Left ventricle myocardium inferior (tissue), 1 donor: Measurements from ENCODE around the gene TEX14. TPM values are rescaled to one million over a fixed set of nuclear protein-coding genes. Genes with fewer than 3 reads are reported as not detected.
"Not testable (repeated sequence)": the region's sequence is repeated elsewhere in the genome, so short reads cannot be mapped to it uniquely, and the experiment has no call there.

Experiments
- DNase-seq: peaks from one replicate; pipeline ENCODE4 v3.0.0-alpha.2; 2020
- H3K27ac ChIP-seq: fragments of 200-600 bp; replicated peaks from 2 replicates; pipeline ENCODE4 v1.8.0; 2021
- H3K27me3 ChIP-seq: fragments of 200-600 bp; 2 replicates; pipeline ENCODE4 v1.8.0; 2021; ENCODE audit warnings: low read depth
- H3K36me3 ChIP-seq: fragments of 200-600 bp; 2 replicates; pipeline ENCODE4 v1.8.0; 2021
- H3K4me1 ChIP-seq: fragments of 200-600 bp; 2 replicates; pipeline ENCODE4 v1.8.0; 2021
- H3K4me3 ChIP-seq: fragments of 200-600 bp; 2 replicates; pipeline ENCODE4 v1.8.0; 2021; ENCODE audit warnings: mild to moderate bottlenecking, moderate library complexity
- H3K9me3 ChIP-seq: fragments of 200-600 bp; replicated peaks from 2 replicates; pipeline ENCODE4 v1.8.0; 2021
- CTCF ChIP-seq: fragments of 200-600 bp; IDR thresholded peaks from 2 replicates; pipeline ENCODE4 v1.8.0; 2021; ENCODE audit warnings: antibody characterized with exemption, mild to moderate bottlenecking, borderline replicate concordance
- intact Hi-C: fragments of 100-400 bp; cut with micrococcal nuclease; formaldehyde crosslinking; loops from one replicate; pipeline ENCODE4 v1.11.0; 2022
- total RNA-seq: library from RNA; stranded (reverse); fragmentation: NEBNext Ultra II Directional; extraction: Animal tissue kit (Norgen Biotek cat#: 25700); gene quantifications from one replicate; pipeline ENCODE4 v1.2.1, GENCODE V29; 2021
- donor health status: DM: no; HTN: yes; CAD: no; lungs with severe emphysema.

The TEX14 gene
- total RNA-seq, 1 donor from 2014 or later = 0.19 TPM

- Histone ChIP-seq H3K4me1 (peaks cover 8% of the 10 kb centered on the region), H3K4me3 (peak overlapping the region; percentile 67), H3K36me3 (no peaks in the 10 kb centered on the region), H3K27me3 (no peaks in the 10 kb centered on the region), H3K9me3 (peaks cover 8% of the 10 kb centered on the region), H3K27ac (peak overlapping the region; percentile 83)
- TF ChIP-seq CTCF = no peak
- intact Hi-C loops = no loop called here
- DNase-seq = peak; percentile 54
These were observed 32.8 kb downstream of the TEX14 start for GRCh38 chr17:58658804-58659713.

GRCh38 chr17:58657962-58658803, 33.7 kb downstream of the TEX14 start:
- DNase-seq, H3K4me1 ChIP-seq, intact Hi-C loops, H3K9me3 ChIP-seq, H3K27me3 ChIP-seq, H3K36me3 ChIP-seq: not testable (repeated sequence)
- peak overlapping the region; percentile 83 for H3K27ac ChIP-seq
- H3K4me3 ChIP-seq = peak overlapping the region; percentile 67

- H3K4me1 ChIP-seq = no peaks in the 10 kb centered on the region
- intact Hi-C loops = no loop called here
- DNase-seq = no peak
- no peak overlapping the region for H3K4me3 ChIP-seq
- H3K9me3 ChIP-seq = no peaks in the 10 kb centered on the region
- H3K27ac ChIP-seq = no peak overlapping the region
- no peaks in the 10 kb centered on the region for H3K36me3 ChIP-seq
- H3K27me3 ChIP-seq = no peaks in the 10 kb centered on the region
- TF ChIP-seq CTCF = no peak
These were observed 43.6 kb downstream of the TEX14 start for GRCh38 chr17:58648236-58648635.

GRCh38 chr17:58643147-58643546, 48.7 kb downstream of the TEX14 start:
- DNase-seq = no peak
- intact Hi-C loops = no loop called here
- no peak for TF ChIP-seq CTCF
- Histone ChIP-seq H3K9me3 (no peaks in the 10 kb centered on the region), H3K4me3 (no peak overlapping the region), H3K36me3 (no peaks in the 10 kb centered on the region), H3K4me1 (no peaks in the 10 kb centered on the region), H3K27ac (no peak overlapping the region), H3K27me3 (no peaks in the 10 kb centered on the region)

GRCh38 chr17:58641887-58642311, 49.9 kb downstream of the TEX14 start:
- Histone ChIP-seq H3K9me3 (no peaks in the 10 kb centered on the region), H3K27ac (no peak overlapping the region), H3K36me3 (no peaks in the 10 kb centered on the region), H3K27me3 (no peaks in the 10 kb centered on the region), H3K4me3 (no peak overlapping the region), H3K4me1 (no peaks in the 10 kb centered on the region)
- no peak for TF ChIP-seq CTCF
- intact Hi-C loops = no loop called here
- no peak for DNase-seq
